Measurements from ENCODE around the gene INCA1. TPM values are rescaled to one million over a fixed set of nuclear protein-coding genes. Genes with fewer than 3 reads are reported as not detected.

Gene INCA1
- total and polyA plus RNA-seq, 2 of the 8 experiments (the other 6 are each of a cell fraction or from before 2014, with no cell fraction given), result 0.89 to 1.4 TPM

GRCh38 chr17:4978726-4979125, 18.6 kb downstream of the INCA1 start (continued):
- TF ChIP-seq YY1 (IDR thresholded peaks at IDR 0.05; ENCODE audit: low read depth, low read length), result no peak

All from H1 (cell line).